DND-41 (cell line): ENCODE data around the gene SYNE4.

Experiments
- EZH2 ChIP-seq: IDR thresholded peaks from 3 replicates; pipeline ENCODE4 v1.6.1; 2012; ENCODE audit warnings: borderline replicate concordance, low read depth, mild to moderate bottlenecking, moderate library complexity, low read length, inconsistent platforms; ENCODE audit not compliant: severe bottlenecking
- TF ChIP-seq, protein P1 (sequence below): IDR thresholded peaks from 2 replicates; pipeline ENCODE4 v1.5.1; 2012; ENCODE audit warnings: borderline replicate concordance, low read length, moderate library complexity, mild to moderate bottlenecking; ENCODE audit not compliant: poor library complexity, severe bottlenecking; ENCODE audit errors: extremely low read depth

DNA sequence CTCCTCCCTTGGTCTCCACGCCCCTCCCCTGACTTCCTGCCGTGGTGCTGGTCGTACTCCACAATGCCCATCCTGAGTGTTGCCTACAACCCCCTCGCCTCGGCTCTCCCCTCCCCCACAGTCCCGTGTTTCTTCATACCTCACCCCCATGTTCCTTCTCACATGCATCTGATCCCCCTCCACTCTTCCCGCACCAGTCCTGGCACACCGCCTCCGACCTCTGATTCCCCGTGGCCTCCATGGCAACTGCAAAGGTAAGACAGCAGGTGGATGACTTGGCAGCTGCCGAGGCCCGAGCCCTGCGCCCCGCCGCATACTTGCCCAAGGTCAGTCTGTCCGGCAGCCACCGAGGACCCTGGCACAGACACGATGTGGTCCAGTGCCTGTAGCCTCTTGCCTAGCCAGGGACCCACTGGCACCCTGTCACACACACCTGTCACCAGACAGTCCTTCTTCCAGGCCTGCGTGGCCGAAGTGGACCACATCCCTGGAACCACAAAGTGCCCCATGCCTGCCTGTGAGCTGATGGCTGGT is 29.7 kb downstream of the SYNE4 start:
- TF ChIP-seq, protein P1, sequence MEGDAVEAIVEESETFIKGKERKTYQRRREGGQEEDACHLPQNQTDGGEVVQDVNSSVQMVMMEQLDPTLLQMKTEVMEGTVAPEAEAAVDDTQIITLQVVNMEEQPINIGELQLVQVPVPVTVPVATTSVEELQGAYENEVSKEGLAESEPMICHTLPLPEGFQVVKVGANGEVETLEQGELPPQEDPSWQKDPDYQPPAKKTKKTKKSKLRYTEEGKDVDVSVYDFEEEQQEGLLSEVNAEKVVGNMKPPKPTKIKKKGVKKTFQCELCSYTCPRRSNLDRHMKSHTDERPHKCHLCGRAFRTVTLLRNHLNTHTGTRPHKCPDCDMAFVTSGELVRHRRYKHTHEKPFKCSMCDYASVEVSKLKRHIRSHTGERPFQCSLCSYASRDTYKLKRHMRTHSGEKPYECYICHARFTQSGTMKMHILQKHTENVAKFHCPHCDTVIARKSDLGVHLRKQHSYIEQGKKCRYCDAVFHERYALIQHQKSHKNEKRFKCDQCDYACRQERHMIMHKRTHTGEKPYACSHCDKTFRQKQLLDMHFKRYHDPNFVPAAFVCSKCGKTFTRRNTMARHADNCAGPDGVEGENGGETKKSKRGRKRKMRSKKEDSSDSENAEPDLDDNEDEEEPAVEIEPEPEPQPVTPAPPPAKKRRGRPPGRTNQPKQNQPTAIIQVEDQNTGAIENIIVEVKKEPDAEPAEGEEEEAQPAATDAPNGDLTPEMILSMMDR, result no peak
- no peak for TF ChIP-seq EZH2
